ENCODE results near the gene SLC28A3.

DNA sequence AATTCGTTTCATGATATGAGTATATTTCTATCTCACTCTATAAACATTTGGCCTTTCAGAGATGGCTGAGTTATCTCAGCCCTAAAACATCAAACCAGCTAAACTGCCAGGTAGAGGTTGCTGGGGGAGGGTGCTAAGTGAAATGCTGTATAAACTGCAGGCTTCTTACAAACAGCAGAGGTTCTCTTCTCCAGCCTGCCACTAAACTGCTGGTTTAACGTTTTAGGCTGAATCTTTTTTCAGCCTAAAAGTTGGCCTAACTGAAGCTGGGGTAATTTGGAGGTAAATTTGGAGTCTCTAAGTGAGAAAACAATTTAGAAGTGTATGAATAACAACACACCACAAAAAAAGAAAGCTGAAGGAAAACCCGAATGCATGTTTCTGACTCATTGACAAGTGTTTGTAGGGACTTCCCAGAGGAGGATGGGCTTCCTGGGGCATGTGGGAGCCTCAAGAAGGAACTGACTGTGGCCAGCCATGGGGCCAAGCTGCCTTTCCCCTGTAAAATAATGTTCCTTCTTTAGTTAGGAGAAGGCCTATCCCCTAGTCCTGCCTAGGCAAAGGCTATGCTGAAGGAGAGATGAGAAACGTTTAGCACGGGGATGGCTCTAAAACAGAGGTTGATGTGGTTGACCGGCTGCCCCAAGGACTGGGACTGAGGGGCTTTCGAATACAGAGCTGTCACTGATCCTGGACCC lies 44.3 kb downstream of the SLC28A3 start:
- TF ChIP-seq ARNTL (CRISPR knock-in tag; IDR thresholded peaks at IDR 0.05; ENCODE audit: borderline replicate concordance, low read depth) = no peak
- TF ChIP-seq BACH2 (CRISPR knock-in tag; IDR thresholded peaks at IDR 0.05; ENCODE audit: borderline replicate concordance) = no peak
- TF ChIP-seq RARB (CRISPR knock-in tag; IDR thresholded peaks at IDR 0.05) = no peak
- TF ChIP-seq, protein P1, sequence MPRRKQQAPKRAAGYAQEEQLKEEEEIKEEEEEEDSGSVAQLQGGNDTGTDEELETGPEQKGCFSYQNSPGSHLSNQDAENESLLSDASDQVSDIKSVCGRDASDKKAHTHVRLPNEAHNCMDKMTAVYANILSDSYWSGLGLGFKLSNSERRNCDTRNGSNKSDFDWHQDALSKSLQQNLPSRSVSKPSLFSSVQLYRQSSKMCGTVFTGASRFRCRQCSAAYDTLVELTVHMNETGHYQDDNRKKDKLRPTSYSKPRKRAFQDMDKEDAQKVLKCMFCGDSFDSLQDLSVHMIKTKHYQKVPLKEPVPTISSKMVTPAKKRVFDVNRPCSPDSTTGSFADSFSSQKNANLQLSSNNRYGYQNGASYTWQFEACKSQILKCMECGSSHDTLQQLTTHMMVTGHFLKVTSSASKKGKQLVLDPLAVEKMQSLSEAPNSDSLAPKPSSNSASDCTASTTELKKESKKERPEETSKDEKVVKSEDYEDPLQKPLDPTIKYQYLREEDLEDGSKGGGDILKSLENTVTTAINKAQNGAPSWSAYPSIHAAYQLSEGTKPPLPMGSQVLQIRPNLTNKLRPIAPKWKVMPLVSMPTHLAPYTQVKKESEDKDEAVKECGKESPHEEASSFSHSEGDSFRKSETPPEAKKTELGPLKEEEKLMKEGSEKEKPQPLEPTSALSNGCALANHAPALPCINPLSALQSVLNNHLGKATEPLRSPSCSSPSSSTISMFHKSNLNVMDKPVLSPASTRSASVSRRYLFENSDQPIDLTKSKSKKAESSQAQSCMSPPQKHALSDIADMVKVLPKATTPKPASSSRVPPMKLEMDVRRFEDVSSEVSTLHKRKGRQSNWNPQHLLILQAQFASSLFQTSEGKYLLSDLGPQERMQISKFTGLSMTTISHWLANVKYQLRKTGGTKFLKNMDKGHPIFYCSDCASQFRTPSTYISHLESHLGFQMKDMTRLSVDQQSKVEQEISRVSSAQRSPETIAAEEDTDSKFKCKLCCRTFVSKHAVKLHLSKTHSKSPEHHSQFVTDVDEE (CRISPR knock-in tag; IDR thresholded peaks at IDR 0.05) = no peak
- TF ChIP-seq, protein P2, sequence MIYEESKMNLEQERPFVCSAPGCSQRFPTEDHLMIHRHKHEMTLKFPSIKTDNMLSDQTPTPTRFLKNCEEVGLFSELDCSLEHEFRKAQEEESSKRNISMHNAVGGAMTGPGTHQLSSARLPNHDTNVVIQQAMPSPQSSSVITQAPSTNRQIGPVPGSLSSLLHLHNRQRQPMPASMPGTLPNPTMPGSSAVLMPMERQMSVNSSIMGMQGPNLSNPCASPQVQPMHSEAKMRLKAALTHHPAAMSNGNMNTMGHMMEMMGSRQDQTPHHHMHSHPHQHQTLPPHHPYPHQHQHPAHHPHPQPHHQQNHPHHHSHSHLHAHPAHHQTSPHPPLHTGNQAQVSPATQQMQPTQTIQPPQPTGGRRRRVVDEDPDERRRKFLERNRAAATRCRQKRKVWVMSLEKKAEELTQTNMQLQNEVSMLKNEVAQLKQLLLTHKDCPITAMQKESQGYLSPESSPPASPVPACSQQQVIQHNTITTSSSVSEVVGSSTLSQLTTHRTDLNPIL (CRISPR knock-in tag; IDR thresholded peaks at IDR 0.05; ENCODE audit: low read depth) = no peak
- TF ChIP-seq, protein P3, sequence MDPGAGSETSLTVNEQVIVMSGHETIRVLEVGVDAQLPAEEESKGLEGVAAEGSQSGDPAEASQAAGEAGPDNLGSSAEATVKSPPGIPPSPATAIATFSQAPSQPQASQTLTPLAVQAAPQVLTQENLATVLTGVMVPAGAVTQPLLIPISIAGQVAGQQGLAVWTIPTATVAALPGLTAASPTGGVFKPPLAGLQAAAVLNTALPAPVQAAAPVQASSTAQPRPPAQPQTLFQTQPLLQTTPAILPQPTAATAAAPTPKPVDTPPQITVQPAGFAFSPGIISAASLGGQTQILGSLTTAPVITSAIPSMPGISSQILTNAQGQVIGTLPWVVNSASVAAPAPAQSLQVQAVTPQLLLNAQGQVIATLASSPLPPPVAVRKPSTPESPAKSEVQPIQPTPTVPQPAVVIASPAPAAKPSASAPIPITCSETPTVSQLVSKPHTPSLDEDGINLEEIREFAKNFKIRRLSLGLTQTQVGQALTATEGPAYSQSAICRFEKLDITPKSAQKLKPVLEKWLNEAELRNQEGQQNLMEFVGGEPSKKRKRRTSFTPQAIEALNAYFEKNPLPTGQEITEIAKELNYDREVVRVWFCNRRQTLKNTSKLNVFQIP (CRISPR knock-in tag; IDR thresholded peaks at IDR 0.05; ENCODE audit: borderline replicate concordance, low read depth) = no peak
